A673 (cell line): ENCODE data around the gene ADAMTS1.

Experiments
- EZH2 ChIP-seq: fragments of 200-600 bp; sonication (generic); IDR thresholded peaks from 2 replicates; pipeline ENCODE4 v1.6.1; 2017; ENCODE audit warnings: borderline replicate concordance, low read depth, mild to moderate bottlenecking, mixed read lengths, antibody characterized with exemption, low read length; ENCODE audit not compliant: poor library complexity, severe bottlenecking
- TF ChIP-seq, protein P1 (sequence below): fragments of 300-800, 200-600 bp; sonication (generic); conservative IDR thresholded peaks from 2 replicates; pipeline ENCODE4 v1.5.1; 2017; ENCODE audit warnings: low read depth, mild to moderate bottlenecking, antibody characterized with exemption, low read length, moderate library complexity, mixed read lengths

GRCh38 chr21:26826801-26827200, 18.4 kb downstream of the ADAMTS1 start:
- TF ChIP-seq, protein P1, sequence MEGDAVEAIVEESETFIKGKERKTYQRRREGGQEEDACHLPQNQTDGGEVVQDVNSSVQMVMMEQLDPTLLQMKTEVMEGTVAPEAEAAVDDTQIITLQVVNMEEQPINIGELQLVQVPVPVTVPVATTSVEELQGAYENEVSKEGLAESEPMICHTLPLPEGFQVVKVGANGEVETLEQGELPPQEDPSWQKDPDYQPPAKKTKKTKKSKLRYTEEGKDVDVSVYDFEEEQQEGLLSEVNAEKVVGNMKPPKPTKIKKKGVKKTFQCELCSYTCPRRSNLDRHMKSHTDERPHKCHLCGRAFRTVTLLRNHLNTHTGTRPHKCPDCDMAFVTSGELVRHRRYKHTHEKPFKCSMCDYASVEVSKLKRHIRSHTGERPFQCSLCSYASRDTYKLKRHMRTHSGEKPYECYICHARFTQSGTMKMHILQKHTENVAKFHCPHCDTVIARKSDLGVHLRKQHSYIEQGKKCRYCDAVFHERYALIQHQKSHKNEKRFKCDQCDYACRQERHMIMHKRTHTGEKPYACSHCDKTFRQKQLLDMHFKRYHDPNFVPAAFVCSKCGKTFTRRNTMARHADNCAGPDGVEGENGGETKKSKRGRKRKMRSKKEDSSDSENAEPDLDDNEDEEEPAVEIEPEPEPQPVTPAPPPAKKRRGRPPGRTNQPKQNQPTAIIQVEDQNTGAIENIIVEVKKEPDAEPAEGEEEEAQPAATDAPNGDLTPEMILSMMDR = no peak
- TF ChIP-seq EZH2 = no peak
